SH-SY5Y (cell line): ENCODE measurements around the gene PRDM8.

Source experiments
- GATA2 ChIP-seq: IDR thresholded peaks from 2 replicates; pipeline ENCODE4 v1.6.1; 2011; ENCODE audit warnings: mild to moderate bottlenecking, low read depth, low read length
- GATA3 ChIP-seq: IDR thresholded peaks from 2 replicates; pipeline ENCODE4 v1.6.1; 2011; ENCODE audit warnings: low read depth, mild to moderate bottlenecking, low read length, moderate library complexity

GRCh38 chr4:80192252-80192866, 4.9 kb upstream of the PRDM8 start:
- TF ChIP-seq GATA2 (no peak), GATA3 (no peak)
